Neural cell (in vitro differentiated cells): ENCODE results near the gene ZNF326. TPM values are rescaled to one million over a fixed set of nuclear protein-coding genes. Genes with fewer than 3 reads are reported as not detected.

ENCODE experiments used
- H2AFZ ChIP-seq: fragments of 200-600, 300-800 bp; sonication (generic), shearing (Covaris generic); 2 replicates; pipeline ENCODE4 v1.6.0; 2014; ENCODE audit warnings: low read depth, mild to moderate bottlenecking, antibody characterized with exemption, low read length, moderate library complexity
- H3F3A ChIP-seq: fragments of 200-600 bp; shearing (Covaris generic); 2 replicates; pipeline ENCODE4 v1.6.1; 2016; ENCODE audit warnings: mild to moderate bottlenecking, moderate library complexity, mixed read lengths, antibody characterized with exemption, low read length; ENCODE audit not compliant: insufficient read depth, poor library complexity, severe bottlenecking
- H3K27ac ChIP-seq: fragments of 200-600, 300-800 bp; sonication (generic), shearing (Covaris generic); 2 replicates; pipeline ENCODE4 v1.5.1; 2014; ENCODE audit warnings: mild to moderate bottlenecking, low read length, moderate library complexity
- H3K27me3 ChIP-seq: fragments of 300-800, 200-600 bp; sonication (generic), shearing (Covaris generic); 2 replicates; pipeline ENCODE4 v1.6.0; 2014; ENCODE audit warnings: mild to moderate bottlenecking, low read depth, low read length, moderate library complexity; ENCODE audit not compliant: insufficient read depth
- H3K36me3 ChIP-seq: fragments of 300-800, 200-600 bp; sonication (generic), shearing (Covaris generic); 2 replicates; pipeline ENCODE4 v1.5.1; 2014; ENCODE audit warnings: mild to moderate bottlenecking, antibody characterized with exemption, low read length, moderate library complexity; ENCODE audit not compliant: insufficient read depth
- H3K4me2 ChIP-seq: fragments of 300-800, 200-600 bp; sonication (generic), shearing (Covaris generic); 2 replicates; pipeline ENCODE4 v1.6.0; 2014; ENCODE audit warnings: mild to moderate bottlenecking, low read length
- H3K4me3 ChIP-seq: fragments of 300-800, 200-600 bp; sonication (generic), shearing (Covaris generic); 2 replicates; pipeline ENCODE4 v1.5.1; 2014; ENCODE audit warnings: mild to moderate bottlenecking, low read length, moderate library complexity
- H3K79me2 ChIP-seq: fragments of 200-600 bp; shearing (Covaris generic); replicated peaks from 2 replicates; pipeline ENCODE4 v1.6.0; 2014; ENCODE audit warnings: mild to moderate bottlenecking, low read length, moderate library complexity; ENCODE audit not compliant: insufficient read depth
- H3K9ac ChIP-seq: fragments of 300-800, 200-600 bp; sonication (generic), shearing (Covaris generic); 2 replicates; pipeline ENCODE4 v1.6.1; 2016; ENCODE audit warnings: mild to moderate bottlenecking, low read length, mixed read lengths
- H3K9me2 ChIP-seq: fragments of 200-600 bp; shearing (Covaris generic); 2 replicates; pipeline ENCODE4 v1.6.1; 2016; ENCODE audit warnings: mild to moderate bottlenecking, low read length, mixed read lengths; ENCODE audit not compliant: insufficient read depth
- H3K9me3 ChIP-seq: fragments of 200-600, 300-800 bp; sonication (generic), shearing (Covaris generic); 2 replicates; pipeline ENCODE4 v1.6.1; 2016; ENCODE audit warnings: mild to moderate bottlenecking, mixed run types, low read length, moderate library complexity, mixed read lengths
- H4K20me1 ChIP-seq: fragments of 200-600 bp; shearing (Covaris generic); 2 replicates; pipeline ENCODE4 v1.6.1; 2016; ENCODE audit warnings: mild to moderate bottlenecking, mixed run types; ENCODE audit not compliant: insufficient read depth
- CTCF ChIP-seq: fragments of 450-650 bp; IDR thresholded peaks from 2 replicates; pipeline ENCODE4 v1.5.1; 2014; ENCODE audit warnings: antibody characterized with exemption, mild to moderate bottlenecking, moderate library complexity; ENCODE audit not compliant: poor library complexity, severe bottlenecking
- EP300 ChIP-seq: fragments of 450-650 bp; conservative IDR thresholded peaks from 2 replicates; pipeline ENCODE4 v1.6.1; 2014; ENCODE audit warnings: antibody characterized with exemption, mild to moderate bottlenecking, moderate library complexity; ENCODE audit not compliant: poor library complexity, severe bottlenecking
- EZH2 ChIP-seq: fragments of 200-600, 300-800 bp; shearing (Covaris generic), sonication (generic); IDR thresholded peaks from 2 replicates; pipeline ENCODE4 v1.6.1; 2014; ENCODE audit warnings: antibody characterized with exemption, low read length, borderline replicate concordance, mild to moderate bottlenecking; ENCODE audit not compliant: insufficient read depth, poor library complexity, severe bottlenecking
- MXI1 ChIP-seq: fragments of 450-650 bp; conservative IDR thresholded peaks from 2 replicates; pipeline ENCODE4 v1.6.1; 2014; ENCODE audit warnings: antibody characterized with exemption, mild to moderate bottlenecking; ENCODE audit not compliant: poor library complexity, severe bottlenecking
- POLR2AphosphoS5 ChIP-seq: IDR thresholded peaks from 2 replicates; pipeline ENCODE4 v1.6.1; 2012
- RAD21 ChIP-seq: fragments of 450-650 bp; conservative IDR thresholded peaks from 2 replicates; pipeline ENCODE4 v1.6.1; 2014; ENCODE audit warnings: antibody characterized with exemption, mild to moderate bottlenecking, moderate library complexity
- REST ChIP-seq: IDR thresholded peaks from 2 replicates; pipeline ENCODE4 v1.6.1; 2012; ENCODE audit warnings: borderline replicate concordance
- SMC3 ChIP-seq: fragments of 450-650 bp; conservative IDR thresholded peaks from 2 replicates; pipeline ENCODE4 v1.6.1; 2014; ENCODE audit warnings: antibody characterized with exemption, mild to moderate bottlenecking, moderate library complexity; ENCODE audit not compliant: poor library complexity
- TAF1 ChIP-seq: IDR thresholded peaks from 2 replicates; pipeline ENCODE4 v1.6.1; 2012; ENCODE audit warnings: low read depth
- polyA plus RNA-seq: library from polyadenylated mRNA; depleted of rRNA; stranded (reverse); fragments of >200 nt; gene quantifications from 2 replicates; pipeline ENCODE4 v1.2.3, GENCODE V29; 2014

The ZNF326 gene
- polyA plus RNA-seq, 1 donor from 2014 or later, result 65.0 TPM

- no peaks in the 10 kb centered on the region for H3F3A ChIP-seq
- H3K27me3 ChIP-seq, result no peaks in the 10 kb centered on the region
- no peak overlapping the region for H2AFZ ChIP-seq
- no peak overlapping the region for H3K4me2 ChIP-seq
- no peaks in the 10 kb centered on the region for H3K9me2 ChIP-seq
- TF ChIP-seq RAD21 (no peak), TAF1 (no peak), CTCF (no peak), POLR2AphosphoS5 (no peak), EZH2 (no peak), MXI1 (no peak), EP300 (no peak), REST (no peak), SMC3 (no peak)
- H3K27ac ChIP-seq, result no peak overlapping the region
- H3K9me3 ChIP-seq, result no peaks in the 10 kb centered on the region
- H3K4me3 ChIP-seq, result no peak overlapping the region
- H4K20me1 ChIP-seq, result no peaks in the 10 kb centered on the region
- no peaks in the 10 kb centered on the region for H3K79me2 ChIP-seq
- H3K36me3 ChIP-seq, result no peaks in the 10 kb centered on the region
- H3K9ac ChIP-seq, result no peak overlapping the region
Measured at GRCh38 chr1:89953929-89954328, 41.0 kb upstream of the ZNF326 start.

GRCh38 chr1:89954401-89954800 lies 40.5 kb upstream of the ZNF326 start:
- Histone ChIP-seq H3K79me2 (no peaks in the 10 kb centered on the region), H3K4me2 (no peak overlapping the region)
- TF ChIP-seq CTCF (no peak), MXI1 (no peak), REST (no peak), EZH2 (no peak), TAF1 (no peak), SMC3 (no peak), EP300 (no peak), POLR2AphosphoS5 (no peak)

More at GRCh38 chr1:89954401-89954800, 40.5 kb upstream of the ZNF326 start:
- no peak overlapping the region for H3K9ac ChIP-seq
- no peaks in the 10 kb centered on the region for H3K9me3 ChIP-seq
- H3K27me3 ChIP-seq, result no peaks in the 10 kb centered on the region
- no peaks in the 10 kb centered on the region for H3F3A ChIP-seq
- no peak overlapping the region for H2AFZ ChIP-seq
- H3K27ac ChIP-seq, result no peak overlapping the region
- no peaks in the 10 kb centered on the region for H3K9me2 ChIP-seq
- H4K20me1 ChIP-seq, result no peaks in the 10 kb centered on the region
- no peaks in the 10 kb centered on the region for H3K36me3 ChIP-seq
- H3K4me3 ChIP-seq, result no peak overlapping the region
